Stimulated activated CD8-positive, alpha-beta memory T cell treated with anti-CD3 and anti-CD28 coated beads, Interleukin-7, amount 100 ng/mL, for 48 hours (primary cell): ENCODE measurements around the gene MATK.
"Not testable (repeated sequence)": the region's sequence is repeated elsewhere in the genome, so short reads cannot be mapped to it uniquely, and the experiment has no call there.

ENCODE experiments used
- DNase-seq, 2 donors: peaks; one replicate each; pipeline ENCODE4 v3.0.0-alpha.2; 2020; ENCODE audit warnings: low read depth in 1 of 2; ENCODE audit errors: extremely low read depth in 1 of 2

MATK gene

GRCh38 chr19:3773814-3774515, 12.2 kb downstream of the MATK start:
- DNase-seq: no peak

GRCh38 chr19:3771906-3772455, 14.2 kb downstream of the MATK start, which contains the start of gene RAX2:
Gene RAX2, minus strand, starts transcription at chr19:3772228. Its CDS starts 486 bp downstream, at chr19:3771742.
- no peak for DNase-seq

GRCh38 chr19:3771000-3771905, 14.9 kb downstream of the MATK start:
- no peak for DNase-seq

- no peak for DNase-seq
Observed at GRCh38 chr19:3770136-3770999, 15.8 kb downstream of the MATK start.

- DNase-seq: no peak
Observed at GRCh38 chr19:3769494-3769893, 16.7 kb downstream of the MATK start.

- DNase-seq: no peak
Observed at GRCh38 chr19:3768748-3769099, 17.5 kb downstream of the MATK start.

GRCh38 chr19:3768015-3768747, 18.0 kb downstream of the MATK start:
- no peak for DNase-seq

- DNase-seq: no peak
Observed at GRCh38 chr19:3767050-3767449, 19.1 kb downstream of the MATK start.

- DNase-seq: no peak
Observed at GRCh38 chr19:3766520-3766919, 19.7 kb downstream of the MATK start.

GRCh38 chr19:3765757-3766156, 20.4 kb downstream of the MATK start:
- DNase-seq: not testable (repeated sequence)

- no peak for DNase-seq
Observed at GRCh38 chr19:3765121-3765520, 21.1 kb downstream of the MATK start.

- DNase-seq: peak; percentile 99
Observed at GRCh38 chr19:3762501-3763459, 23.4 kb downstream of the MATK start, which contains the start of gene MRPL54. Gene MRPL54, plus strand, starts transcription at chr19:3762682. Its CDS starts 19 bp downstream, at chr19:3762701.

- no peak for DNase-seq
Observed at GRCh38 chr19:3762130-3762473, 24.1 kb downstream of the MATK start.

- peak; percentile 86 to 92 for DNase-seq
Observed at GRCh38 chr19:3761382-3762129, 24.6 kb downstream of the MATK start, which contains the start of gene APBA3. Gene APBA3, minus strand, starts transcription at chr19:3761692. Its CDS starts 1,428 bp downstream, at chr19:3760264.

GRCh38 chr19:3760871-3761361, 25.3 kb downstream of the MATK start:
- DNase-seq: no peak

- DNase-seq: no peak
Observed at GRCh38 chr19:3759482-3760254, 26.5 kb downstream of the MATK start.

GRCh38 chr19:3758297-3758696, 27.9 kb downstream of the MATK start:
- DNase-seq: not testable (repeated sequence)
